Loucy (cell line): ENCODE measurements around the gene IQGAP3.

Source experiments
- H2AFZ ChIP-seq: fragments of 200-600 bp; sonication (generic); 2 replicates; pipeline ENCODE4 v1.6.0; 2016; ENCODE audit warnings: antibody characterized with exemption, mild to moderate bottlenecking, low read length, moderate library complexity
- H3F3A ChIP-seq: fragments of 200-600 bp; 2 replicates; pipeline ENCODE4 v1.6.0; 2016; ENCODE audit warnings: antibody characterized with exemption, low read depth, mild to moderate bottlenecking
- H3K27me3 ChIP-seq: fragments of 200-600 bp; sonication (generic); 2 replicates; pipeline ENCODE4 v1.6.1; 2014; ENCODE audit warnings: low read length, mild to moderate bottlenecking; ENCODE audit not compliant: insufficient read depth, poor library complexity, severe bottlenecking
- H3K36me3 ChIP-seq: fragments of 200-600 bp; sonication (generic); 2 replicates; pipeline ENCODE4 v1.6.1; 2016; ENCODE audit warnings: low read length; ENCODE audit not compliant: insufficient read depth
- H3K4me1 ChIP-seq: fragments of 200-600 bp; sonication (generic); 2 replicates; pipeline ENCODE4 v1.5.1; 2014; ENCODE audit warnings: low read length, mild to moderate bottlenecking; ENCODE audit not compliant: insufficient read depth, poor library complexity, severe bottlenecking
- H3K4me2 ChIP-seq: fragments of 200-600 bp; sonication (generic); 2 replicates; pipeline ENCODE4 v1.6.0; 2014; ENCODE audit warnings: antibody characterized with exemption, low read length, low read depth, mild to moderate bottlenecking; ENCODE audit not compliant: poor library complexity, severe bottlenecking
- H3K4me3 ChIP-seq: fragments of 200-600 bp; sonication (generic); 2 replicates; pipeline ENCODE4 v1.5.1; 2014; ENCODE audit warnings: low read length, mild to moderate bottlenecking, mixed read lengths; ENCODE audit not compliant: poor library complexity, severe bottlenecking
- H3K79me2 ChIP-seq: fragments of 200-600 bp; sonication (generic); 2 replicates; pipeline ENCODE4 v1.6.1; 2014; ENCODE audit warnings: low read length; ENCODE audit not compliant: insufficient read depth
- H3K9ac ChIP-seq: fragments of 200-600 bp; sonication (generic); 2 replicates; pipeline ENCODE4 v1.6.0; 2014; ENCODE audit warnings: mild to moderate bottlenecking, low read depth, low read length, moderate library complexity; ENCODE audit not compliant: poor library complexity, severe bottlenecking
- H3K9me2 ChIP-seq: fragments of 200-600 bp; sonication (generic); replicated peaks from 2 replicates; pipeline ENCODE4 v1.6.1; 2016; ENCODE audit warnings: low read depth, low read length, mixed read lengths
- H3K9me3 ChIP-seq: fragments of 200-600 bp; sonication (generic); 2 replicates; pipeline ENCODE4 v1.6.1; 2014; ENCODE audit warnings: mild to moderate bottlenecking, antibody characterized with exemption, low read length, low read depth; ENCODE audit not compliant: insufficient read depth
- H4K20me1 ChIP-seq: fragments of 200-600 bp; sonication (generic); 2 replicates; pipeline ENCODE4 v1.6.0; 2014; ENCODE audit warnings: antibody characterized with exemption, low read length, mild to moderate bottlenecking; ENCODE audit not compliant: insufficient read depth, poor library complexity, severe bottlenecking
- CTCF ChIP-seq: fragments of 200-600 bp; sonication (generic); conservative IDR thresholded peaks from 2 replicates; pipeline ENCODE4 v1.5.1; 2014; ENCODE audit warnings: mild to moderate bottlenecking, antibody characterized with exemption, low read length
- EZH2phosphoT487 ChIP-seq: fragments of 200-600 bp; IDR thresholded peaks from 2 replicates; pipeline ENCODE4 v1.6.1; 2018; ENCODE audit warnings: antibody characterized with exemption, mild to moderate bottlenecking, moderate library complexity, borderline replicate concordance

IQGAP3 gene

GRCh38 chr1:156481527-156481926 is 90.8 kb downstream of the IQGAP3 start:
- H3K79me2 ChIP-seq = peaks cover 30% of the 10 kb centered on the region
- no peaks in the 10 kb centered on the region for H3F3A ChIP-seq
- no peaks in the 10 kb centered on the region for H3K27me3 ChIP-seq
- H3K36me3 ChIP-seq = peaks cover 73% of the 10 kb centered on the region; the same call in 1 of the 2 replicates
- no peaks in the 10 kb centered on the region for H3K4me1 ChIP-seq
- no peak overlapping the region for H3K4me2 ChIP-seq
- H4K20me1 ChIP-seq = peaks cover 24% of the 10 kb centered on the region
- H3K9me3 ChIP-seq = no peaks in the 10 kb centered on the region
- no peak for TF ChIP-seq CTCF
- no peak for TF ChIP-seq EZH2phosphoT487
- no peak overlapping the region for H2AFZ ChIP-seq
- H3K9ac ChIP-seq = no peak overlapping the region
- no peak overlapping the region for H3K4me3 ChIP-seq
- H3K9me2 ChIP-seq = no peaks in the 10 kb centered on the region

- no peak overlapping the region for H3K4me3 ChIP-seq
- H3K79me2 ChIP-seq = peaks cover 22% of the 10 kb centered on the region; the same call in 1 of the 2 replicates
- no peak overlapping the region for H2AFZ ChIP-seq
- no peaks in the 10 kb centered on the region for H3K9me2 ChIP-seq
- no peaks in the 10 kb centered on the region for H3K27me3 ChIP-seq
- no peak overlapping the region for H3K4me2 ChIP-seq
- H4K20me1 ChIP-seq = peaks cover 16% of the 10 kb centered on the region
- H3K9ac ChIP-seq = no peak overlapping the region
- H3K9me3 ChIP-seq = no peaks in the 10 kb centered on the region
- H3F3A ChIP-seq = no peaks in the 10 kb centered on the region
- peaks cover 82% of the 10 kb centered on the region; the same call in 1 of the 2 replicates for H3K36me3 ChIP-seq
- TF ChIP-seq EZH2phosphoT487 = no peak
- peak; percentile 64 for TF ChIP-seq CTCF
- no peaks in the 10 kb centered on the region for H3K4me1 ChIP-seq
These were observed 91.8 kb downstream of the IQGAP3 start for GRCh38 chr1:156480411-156481192.

- Histone ChIP-seq H3F3A (no peaks in the 10 kb centered on the region), H3K79me2 (peaks cover 17% of the 10 kb centered on the region; the same call in 1 of the 2 replicates), H3K36me3 (peaks cover 88% of the 10 kb centered on the region; the same call in 1 of the 2 replicates)
These were observed 92.4 kb downstream of the IQGAP3 start for GRCh38 chr1:156480016-156480370.

More at GRCh38 chr1:156480016-156480370, 92.4 kb downstream of the IQGAP3 start:
- Histone ChIP-seq H4K20me1 (peaks cover 11% of the 10 kb centered on the region), H3K4me1 (no peaks in the 10 kb centered on the region), H3K27me3 (no peaks in the 10 kb centered on the region), H3K9me2 (no peaks in the 10 kb centered on the region), H3K9ac (no peak overlapping the region), H3K4me3 (no peak overlapping the region), H3K4me2 (no peak overlapping the region), H3K9me3 (no peaks in the 10 kb centered on the region), H2AFZ (no peak overlapping the region)
- TF ChIP-seq EZH2phosphoT487 (no peak), CTCF (no peak)
